ENCODE measurements around the gene AP3S2. TPM values are rescaled to one million over a fixed set of nuclear protein-coding genes. Genes with fewer than 3 reads are reported as not detected.

Gene AP3S2
- polyA plus RNA-seq, 1 donor (not counting 4 experiments of a cell fraction or from before 2014, with no cell fraction given): 34.6 TPM

GRCh38 chr15:89858661-89859458 is 34.9 kb downstream of the AP3S2 start:
- peaks cover 9 to 11% of the 10 kb centered on the region in 2 experiments for H3K36me3 ChIP-seq (ENCODE audit: control insufficient read depth in 2 of 2, extremely low read depth in 1 of 2, insufficient read depth in 2 of 2, low read length in 2 of 2)
- no peak overlapping the region for H3K27ac ChIP-seq (ENCODE audit: control insufficient read depth, insufficient read depth, low read length)
- dilution Hi-C loops (cut with MboI; ENCODE audit: extremely low pct_ligation_motif_present, low sequenced_read_pairs): loop anchor here (25.0 kb wide), 1 partner anchor 97 kb away; the partner anchor contains the start of gene MESP1

DNA sequence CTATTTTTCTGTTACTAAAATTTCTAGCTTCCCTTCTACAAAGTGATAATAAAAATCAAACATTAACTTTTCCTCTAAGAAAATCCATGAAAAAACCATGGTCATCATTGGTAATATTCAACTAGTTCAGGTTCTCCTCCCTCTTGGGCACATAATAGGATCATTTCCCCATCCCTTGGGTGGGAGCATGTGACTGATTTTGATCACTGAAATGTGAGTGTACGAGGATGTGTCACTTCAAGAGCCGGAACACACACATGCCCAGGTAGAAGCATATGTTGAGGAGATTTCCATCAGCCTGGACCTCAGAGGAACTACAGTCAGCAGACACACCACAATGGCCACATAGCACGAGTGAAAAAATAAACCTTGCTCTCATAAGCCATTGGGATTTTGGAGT is 36.1 kb downstream of the AP3S2 start:
- dilution Hi-C loops (cut with MboI; ENCODE audit: extremely low pct_ligation_motif_present, low sequenced_read_pairs): loop anchor here (25.0 kb wide), 1 partner anchor 95 kb away; the partner anchor contains the start of gene MESP1
- H3K36me3 ChIP-seq (ENCODE audit: control insufficient read depth in 2 of 2, extremely low read depth in 1 of 2, insufficient read depth in 2 of 2, low read length in 2 of 2): peaks cover 7 to 9% of the 10 kb centered on the region in 2 experiments
- H3K9me1 ChIP-seq (ENCODE audit: control insufficient read depth, extremely low read depth, insufficient read depth, low read length): no peaks in the 10 kb centered on the region
- no peaks in the 10 kb centered on the region for H4K20me1 ChIP-seq (ENCODE audit: control insufficient read depth, extremely low read depth, insufficient read depth, low read length)
- H3K27ac ChIP-seq (ENCODE audit: control insufficient read depth, insufficient read depth, low read length): no peak overlapping the region
- FAIRE-seq (no peak), DNase-seq (ENCODE audit: low read depth, low spot score) (no peak)
- H3K27me3 ChIP-seq (ENCODE audit: control insufficient read depth, extremely low read depth, insufficient read depth, low read length): no peaks in the 10 kb centered on the region
- no peak overlapping the region for H3K9ac ChIP-seq (ENCODE audit: control insufficient read depth, extremely low read depth, insufficient read depth, low read length)
- H3K4me2 ChIP-seq (ENCODE audit: control insufficient read depth, extremely low read depth, insufficient read depth, low read depth, low read length): no peak overlapping the region
- peaks cover under 1% of the 10 kb centered on the region for H3K4me1 ChIP-seq (ENCODE audit: control insufficient read depth, extremely low read depth, insufficient read depth, low read length)
- no peak overlapping the region for H2AFZ ChIP-seq (ENCODE audit: control insufficient read depth, low read length)
- TF ChIP-seq EZH2 (IDR thresholded peaks at IDR 0.05; ENCODE audit: low read length): no peak
- TF ChIP-seq, protein P1, sequence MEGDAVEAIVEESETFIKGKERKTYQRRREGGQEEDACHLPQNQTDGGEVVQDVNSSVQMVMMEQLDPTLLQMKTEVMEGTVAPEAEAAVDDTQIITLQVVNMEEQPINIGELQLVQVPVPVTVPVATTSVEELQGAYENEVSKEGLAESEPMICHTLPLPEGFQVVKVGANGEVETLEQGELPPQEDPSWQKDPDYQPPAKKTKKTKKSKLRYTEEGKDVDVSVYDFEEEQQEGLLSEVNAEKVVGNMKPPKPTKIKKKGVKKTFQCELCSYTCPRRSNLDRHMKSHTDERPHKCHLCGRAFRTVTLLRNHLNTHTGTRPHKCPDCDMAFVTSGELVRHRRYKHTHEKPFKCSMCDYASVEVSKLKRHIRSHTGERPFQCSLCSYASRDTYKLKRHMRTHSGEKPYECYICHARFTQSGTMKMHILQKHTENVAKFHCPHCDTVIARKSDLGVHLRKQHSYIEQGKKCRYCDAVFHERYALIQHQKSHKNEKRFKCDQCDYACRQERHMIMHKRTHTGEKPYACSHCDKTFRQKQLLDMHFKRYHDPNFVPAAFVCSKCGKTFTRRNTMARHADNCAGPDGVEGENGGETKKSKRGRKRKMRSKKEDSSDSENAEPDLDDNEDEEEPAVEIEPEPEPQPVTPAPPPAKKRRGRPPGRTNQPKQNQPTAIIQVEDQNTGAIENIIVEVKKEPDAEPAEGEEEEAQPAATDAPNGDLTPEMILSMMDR (optimal IDR thresholded peaks at IDR 0.05 in 1 of 3, IDR thresholded peaks at IDR 0.05 in 1 of 3, conservative IDR thresholded peaks at IDR 0.05 in 1 of 3; ENCODE audit: extremely low read depth in 1 of 3, insufficient read depth in 2 of 3, low read length in 3 of 3): no peak
- no peaks in the 10 kb centered on the region for H3K9me3 ChIP-seq (ENCODE audit: control insufficient read depth, low read depth, low read length)
- no peaks in the 10 kb centered on the region for H3K79me2 ChIP-seq (ENCODE audit: control insufficient read depth, insufficient read depth, low read length)
- no peak overlapping the region for H3K4me3 ChIP-seq (ENCODE audit: control insufficient read depth in 2 of 3, extremely low read depth in 1 of 3, insufficient read depth in 2 of 3, low read depth in 1 of 3, low read length in 3 of 3)

More at GRCh38 chr15:89858661-89859458, 34.9 kb downstream of the AP3S2 start:
- no peaks in the 10 kb centered on the region for H3K9me1 ChIP-seq (ENCODE audit: control insufficient read depth, extremely low read depth, insufficient read depth, low read length)
- no peaks in the 10 kb centered on the region for H3K79me2 ChIP-seq (ENCODE audit: control insufficient read depth, insufficient read depth, low read length)
- H4K20me1 ChIP-seq (ENCODE audit: control insufficient read depth, extremely low read depth, insufficient read depth, low read length): no peaks in the 10 kb centered on the region
- no peaks in the 10 kb centered on the region for H3K27me3 ChIP-seq (ENCODE audit: control insufficient read depth, extremely low read depth, insufficient read depth, low read length)
- H3K4me2 ChIP-seq (ENCODE audit: control insufficient read depth, extremely low read depth, insufficient read depth, low read depth, low read length): no peak overlapping the region
- no peak overlapping the region for H3K4me3 ChIP-seq (ENCODE audit: control insufficient read depth in 2 of 3, extremely low read depth in 1 of 3, insufficient read depth in 2 of 3, low read depth in 1 of 3, low read length in 3 of 3)
- H2AFZ ChIP-seq (ENCODE audit: control insufficient read depth, low read length): no peak overlapping the region
- no peak for TF ChIP-seq EZH2 (IDR thresholded peaks at IDR 0.05; ENCODE audit: low read length)
- TF ChIP-seq, protein P1 (optimal IDR thresholded peaks at IDR 0.05 in 1 of 3, IDR thresholded peaks at IDR 0.05 in 1 of 3, conservative IDR thresholded peaks at IDR 0.05 in 1 of 3; ENCODE audit: extremely low read depth in 1 of 3, insufficient read depth in 2 of 3, low read length in 3 of 3): no peak
- H3K9ac ChIP-seq (ENCODE audit: control insufficient read depth, extremely low read depth, insufficient read depth, low read length): no peak overlapping the region
- no peaks in the 10 kb centered on the region for H3K9me3 ChIP-seq (ENCODE audit: control insufficient read depth, low read depth, low read length)
- DNase-seq (ENCODE audit: low read depth, low spot score) (no peak), FAIRE-seq (no peak)
- H3K4me1 ChIP-seq (ENCODE audit: control insufficient read depth, extremely low read depth, insufficient read depth, low read length): no peaks in the 10 kb centered on the region
